Stimulated activated CD4-positive, alpha-beta T cell treated with anti-CD3 and anti-CD28 coated beads, Interleukin-1b, Interleukin-23, amount 100 ng/mL, for 4 hours (primary cell): ENCODE data around the gene EXD3.
"Not testable (repeated sequence)": the region's sequence is repeated elsewhere in the genome, so short reads cannot be mapped to it uniquely, and the experiment has no call there.

Source experiments
- DNase-seq, 2 donors: peaks; one replicate each; pipeline ENCODE4 v3.0.0-alpha.2; 2020; ENCODE audit warnings: low read depth in 2 of 2

The EXD3 gene

GRCh38 chr9:137422604-137423513 is at the start of gene EXD3, which contains the start of gene NOXA1:
EXD3 (minus strand) TSS chr9:137423162; CDS start chr9:137395357, 27,805 bp downstream.
NOXA1 (plus strand) TSS chr9:137423393; CDS start chr9:137423530, 137 bp downstream.
- peak; percentile 88 to 97 for DNase-seq

GRCh38 chr9:137470785-137471184 is 47.8 kb upstream of the EXD3 start:
- no peak for DNase-seq

GRCh38 chr9:137467896-137468295 is 44.9 kb upstream of the EXD3 start:
- DNase-seq, result no peak

GRCh38 chr9:137467161-137467581 is 44.2 kb upstream of the EXD3 start:
- no peak for DNase-seq

GRCh38 chr9:137466389-137467085 is 43.6 kb upstream of the EXD3 start:
- not testable (repeated sequence) for DNase-seq

- DNase-seq, result no peak
These were observed 42.9 kb upstream of the EXD3 start for GRCh38 chr9:137465720-137466388.

GRCh38 chr9:137465000-137465719 is 42.2 kb upstream of the EXD3 start:
- DNase-seq, result no peak

GRCh38 chr9:137464291-137464999 is 41.5 kb upstream of the EXD3 start:
- no peak for DNase-seq

GRCh38 chr9:137463931-137464290 is 40.9 kb upstream of the EXD3 start:
- DNase-seq, result no peak

GRCh38 chr9:137462986-137463930 is 40.3 kb upstream of the EXD3 start:
- no peak for DNase-seq

GRCh38 chr9:137462396-137462985 is 39.5 kb upstream of the EXD3 start:
- no peak for DNase-seq

- peak; percentile 29 to 57 for DNase-seq
These were observed 38.9 kb upstream of the EXD3 start for GRCh38 chr9:137461663-137462395.

GRCh38 chr9:137461316-137461662 is 38.3 kb upstream of the EXD3 start:
- no peak for DNase-seq

GRCh38 chr9:137460363-137461315 is 37.7 kb upstream of the EXD3 start:
- no peak for DNase-seq

GRCh38 chr9:137459601-137460362 is 36.8 kb upstream of the EXD3 start:
- no peak for DNase-seq

GRCh38 chr9:137459152-137459600 is 36.2 kb upstream of the EXD3 start, which contains the start of gene NSMF:
NSMF (minus strand) TSS chr9:137459334; CDS start chr9:137459102, 232 bp downstream.
- DNase-seq, result peak; percentile 95 to 97
